CMK (cell line): ENCODE results near the gene CALD1.

Experiments
- DNase-seq: peaks from one replicate; pipeline ENCODE4 v3.0.0-alpha.2; 2010; ENCODE audit warnings: low read depth

CALD1 gene

DNA sequence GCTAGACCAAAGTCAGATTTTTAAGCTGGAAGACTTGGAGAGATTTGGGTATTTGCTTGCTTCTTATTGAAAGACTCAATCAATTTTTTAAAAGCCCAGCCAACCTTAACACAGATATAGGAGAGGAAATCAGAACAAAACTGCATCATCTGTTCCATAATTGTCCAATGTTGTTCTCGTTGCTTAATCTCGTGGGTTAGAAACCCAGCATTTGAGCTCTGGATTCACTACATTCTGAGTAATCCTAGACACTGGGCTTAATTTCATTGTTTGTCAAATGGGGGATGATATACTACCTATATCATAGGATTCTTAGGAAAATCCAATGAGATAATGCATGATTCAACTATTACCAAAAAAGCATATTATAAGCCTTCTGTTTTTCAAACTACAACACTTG lies 48.9 kb downstream of the CALD1 start:
- no peak for DNase-seq

- no peak for DNase-seq
Measured at GRCh38 chr7:134829380-134829986, 50.0 kb downstream of the CALD1 start.

- no peak for DNase-seq
Measured at GRCh38 chr7:134831862-134832261, 52.4 kb downstream of the CALD1 start.

GRCh38 chr7:134832367-134832766 lies 52.9 kb downstream of the CALD1 start:
- no peak for DNase-seq

- no peak for DNase-seq
Measured at GRCh38 chr7:134834689-134835462, 55.4 kb downstream of the CALD1 start.

- DNase-seq, result no peak
Measured at GRCh38 chr7:134835463-134835823, 56.0 kb downstream of the CALD1 start.

DNA sequence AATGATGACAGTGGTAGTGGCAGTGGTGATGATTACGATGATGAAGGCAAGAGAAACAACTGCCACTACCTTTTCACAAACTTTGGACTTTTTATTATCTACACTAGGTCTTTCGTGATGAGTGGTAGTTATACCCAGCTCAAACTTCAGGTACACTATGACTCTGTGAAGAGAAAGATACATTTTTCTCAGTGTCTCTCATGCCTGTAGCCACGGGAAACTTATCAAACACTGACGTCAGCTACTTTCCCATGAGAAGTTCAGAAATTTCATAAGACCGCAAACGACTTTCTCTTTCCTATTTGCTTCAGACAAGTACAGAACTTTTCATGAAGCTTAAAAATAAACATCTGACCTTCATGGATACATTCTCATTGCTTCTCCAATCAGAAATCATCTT lies 57.0 kb downstream of the CALD1 start:
- no peak for DNase-seq

DNA sequence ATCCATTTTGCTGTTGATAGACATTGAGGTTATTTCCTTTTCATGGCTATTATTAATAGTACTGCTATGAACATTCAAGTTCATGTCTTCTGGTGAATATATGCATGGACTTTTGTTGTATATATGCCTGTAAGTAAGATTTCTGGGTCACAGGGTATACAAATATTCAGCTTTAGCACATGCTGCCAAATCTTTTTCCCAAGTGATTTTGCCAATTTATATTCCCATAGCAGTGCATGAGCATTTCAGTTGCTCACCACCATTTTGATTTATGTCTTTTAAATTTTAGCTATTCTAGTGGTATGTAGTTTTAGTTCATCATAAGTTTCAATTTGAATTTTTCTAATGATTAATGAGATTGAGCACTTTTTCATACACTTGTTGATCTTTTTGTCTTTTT lies 59.9 kb downstream of the CALD1 start:
- DNase-seq, result no peak

DNA sequence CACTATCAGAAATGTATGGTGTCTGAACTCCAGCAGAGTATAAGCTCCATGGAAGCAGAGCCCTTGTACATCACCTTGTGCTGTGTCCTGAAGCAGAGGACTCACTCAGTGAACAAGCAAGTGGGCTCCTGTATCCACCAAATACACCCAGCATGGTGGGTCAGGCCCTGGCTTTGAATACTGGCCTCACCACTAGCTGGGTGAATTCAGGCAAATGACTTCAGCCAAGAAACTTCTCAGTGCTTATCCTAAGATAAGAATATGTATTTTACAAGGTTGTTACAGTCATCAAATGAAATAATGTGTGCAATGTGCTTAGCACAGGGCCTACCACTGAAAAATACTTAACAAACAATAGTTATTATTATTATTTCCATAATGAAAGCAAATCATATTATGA lies 62.6 kb downstream of the CALD1 start:
- no peak for DNase-seq

DNA sequence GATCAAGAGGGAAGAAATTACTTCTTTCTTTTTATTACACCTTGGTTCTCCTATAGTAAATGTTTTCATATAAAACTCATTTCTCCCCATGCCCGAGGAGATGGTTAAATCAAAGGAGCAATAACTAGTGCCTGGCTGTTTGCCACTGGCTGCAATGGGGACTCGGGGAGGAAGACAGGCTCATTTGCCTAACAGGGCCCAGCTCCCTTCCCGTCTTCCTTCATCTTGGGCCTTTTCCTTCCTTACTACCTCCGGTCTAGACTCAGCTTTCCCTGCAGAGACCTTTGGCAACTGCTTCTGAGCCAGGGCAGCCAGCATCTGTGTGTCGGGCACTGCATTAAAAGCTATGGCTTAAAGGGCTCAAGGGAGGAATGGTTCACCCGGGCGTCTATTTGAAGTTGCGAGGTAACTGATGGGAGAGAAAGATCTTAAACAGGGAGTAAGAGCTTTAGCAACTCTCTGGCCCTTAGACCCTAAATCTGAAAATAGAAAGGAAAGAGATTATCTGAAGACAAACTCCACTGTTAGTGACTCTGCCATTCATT lies 63.5 kb downstream of the CALD1 start:
- DNase-seq, result no peak

DNA sequence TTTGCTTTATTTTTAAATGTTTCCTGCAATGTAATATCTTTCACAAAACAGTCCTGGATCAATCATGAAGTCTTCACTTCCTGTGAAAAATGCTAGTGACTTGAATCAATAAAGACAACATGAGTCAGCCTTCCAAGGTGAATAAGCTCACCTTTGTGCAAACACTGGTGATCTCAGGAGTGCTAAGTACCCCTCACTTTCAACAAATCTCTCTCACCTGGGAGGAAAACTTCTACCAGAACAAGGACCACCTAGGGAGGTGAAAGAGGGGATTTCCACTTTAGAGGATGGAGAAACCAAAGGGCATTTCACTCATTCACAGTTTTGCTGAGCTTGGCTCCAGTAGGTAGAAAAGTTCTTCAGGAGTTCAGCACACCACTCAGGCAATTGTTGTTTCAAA lies 64.8 kb downstream of the CALD1 start:
- no peak for DNase-seq

DNA sequence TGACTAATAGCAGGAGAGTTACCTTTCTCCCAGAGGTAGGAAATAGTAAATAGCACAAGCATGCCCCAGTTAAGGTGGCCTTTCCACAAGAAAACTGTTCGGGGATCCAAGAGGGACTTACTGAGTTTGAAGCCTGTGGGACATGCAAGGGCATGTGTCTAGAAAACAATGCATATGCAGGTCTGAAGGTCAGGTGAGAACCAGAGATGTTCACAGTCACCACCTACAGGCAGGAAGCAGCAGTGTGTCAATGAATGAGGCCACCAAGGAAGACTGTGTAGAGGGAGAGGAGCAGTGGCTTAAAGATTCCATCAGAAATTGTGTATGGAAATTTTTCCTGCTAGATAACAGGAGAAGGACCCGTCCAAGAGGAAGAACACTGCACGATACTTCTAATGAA lies 66.0 kb downstream of the CALD1 start:
- DNase-seq, result no peak

DNA sequence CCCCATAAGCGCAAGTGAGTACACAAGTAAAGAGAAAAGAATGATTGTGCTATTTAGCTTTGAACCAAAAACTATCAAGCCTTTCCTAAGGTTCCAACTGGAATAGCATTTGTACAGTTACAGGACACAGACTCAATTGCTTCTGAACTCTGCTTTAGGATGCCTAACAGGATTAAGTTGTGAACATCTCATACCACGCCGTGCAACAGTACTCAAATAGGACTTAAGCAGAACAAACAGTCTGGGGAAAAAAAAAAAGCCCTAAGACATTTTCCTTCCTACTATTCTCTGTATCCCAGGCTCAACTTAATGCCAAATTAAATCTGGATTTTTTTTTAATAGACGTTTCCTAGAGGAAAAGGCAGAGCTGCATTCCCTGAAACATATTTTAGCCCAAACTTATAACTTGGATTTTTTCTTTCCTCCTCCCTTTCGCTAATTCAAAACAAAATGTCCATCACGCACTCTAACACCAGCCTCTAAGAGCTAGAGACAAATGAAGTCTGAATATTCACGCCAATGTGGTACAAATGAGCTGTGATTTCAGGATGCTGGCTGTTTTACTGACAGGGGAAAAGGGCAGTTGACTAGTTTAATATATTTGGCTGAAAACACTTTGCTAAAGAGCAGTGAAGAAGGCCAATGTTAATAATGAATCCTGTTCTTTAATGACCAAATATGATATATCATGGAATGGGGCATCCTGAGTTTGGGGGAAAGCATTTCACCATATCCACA lies 68.6 kb downstream of the CALD1 start:
- DNase-seq, result no peak

GRCh38 chr7:134850066-134850465 lies 70.6 kb downstream of the CALD1 start:
- DNase-seq, result no peak

DNA sequence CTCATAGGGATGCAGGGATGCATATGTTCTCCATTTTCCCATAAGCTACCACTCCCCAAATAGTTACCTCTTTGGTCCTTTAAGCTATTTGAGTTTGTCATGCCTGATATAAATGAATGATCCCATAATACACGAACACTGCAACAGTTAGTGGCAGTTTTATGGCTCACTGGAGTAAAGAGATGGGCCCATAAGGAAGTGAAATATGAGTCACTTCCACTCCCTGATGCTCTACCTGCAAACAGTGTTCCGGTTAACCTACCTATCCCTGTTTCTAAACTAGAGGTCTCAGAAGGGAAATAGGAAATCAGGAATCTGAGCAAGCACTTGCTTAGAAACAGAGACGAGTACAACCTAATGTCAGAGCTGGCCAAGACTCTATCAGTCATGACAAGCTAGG lies 71.7 kb downstream of the CALD1 start:
- DNase-seq, result no peak

DNA sequence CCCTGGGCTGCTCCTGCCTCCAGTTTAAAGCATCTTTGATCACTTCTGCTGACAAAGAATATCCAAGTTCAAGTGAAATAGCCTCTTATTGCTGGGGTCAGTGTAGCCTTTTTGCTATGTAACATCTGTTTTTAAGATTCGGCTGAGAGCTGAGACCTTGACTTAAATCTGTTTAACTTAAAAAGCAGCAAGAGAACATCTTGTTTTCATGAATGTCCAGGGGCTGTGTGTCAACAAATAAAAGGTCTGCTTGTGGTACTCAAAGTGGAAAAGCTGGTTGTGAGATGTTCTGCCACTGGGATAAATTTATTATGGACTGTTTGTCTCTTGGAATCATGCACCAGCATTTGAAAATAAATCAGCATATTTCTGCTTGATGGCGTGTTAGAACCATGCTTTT lies 73.2 kb downstream of the CALD1 start:
- DNase-seq, result no peak

DNA sequence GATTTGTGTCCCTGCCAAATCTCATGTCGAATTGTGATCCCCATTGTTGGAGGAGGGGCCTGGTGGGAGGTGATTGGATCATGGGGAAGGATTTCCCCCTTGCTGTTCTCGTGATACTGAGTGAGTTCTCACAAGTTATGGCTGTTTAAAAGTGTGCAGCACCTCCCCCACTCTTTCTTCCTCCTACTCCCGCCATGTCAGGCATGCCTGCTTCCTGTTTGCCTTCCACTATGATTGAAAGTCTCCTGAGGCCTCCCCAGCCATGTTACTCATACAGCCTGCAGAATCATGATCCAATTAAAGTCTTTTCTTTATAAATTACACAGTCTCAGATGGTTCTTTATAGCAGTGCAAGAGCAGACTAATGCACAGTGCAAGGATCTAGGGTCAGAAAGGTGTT lies 75.4 kb downstream of the CALD1 start:
- no peak for DNase-seq

DNA sequence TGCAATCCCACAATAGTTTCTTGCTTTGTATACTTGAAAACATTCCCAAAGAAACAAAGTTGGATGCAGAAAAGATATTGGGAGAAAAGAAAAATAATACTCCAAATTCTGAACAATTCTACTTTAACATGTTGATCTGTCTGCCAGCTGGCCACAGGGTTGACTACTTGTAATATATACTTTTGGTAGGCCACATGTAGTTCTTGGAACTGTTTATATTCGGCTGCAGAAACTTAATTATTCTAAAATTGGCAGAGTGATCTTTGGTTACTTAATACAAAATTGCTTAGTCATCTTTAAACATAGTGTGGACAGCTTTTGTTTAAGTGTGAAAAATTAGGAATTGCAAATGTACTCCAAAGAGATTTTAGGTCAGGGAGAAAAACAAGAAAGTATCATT lies 76.0 kb downstream of the CALD1 start:
- DNase-seq, result no peak

- DNase-seq, result no peak
Measured at GRCh38 chr7:134856091-134856490, 76.7 kb downstream of the CALD1 start.

DNA sequence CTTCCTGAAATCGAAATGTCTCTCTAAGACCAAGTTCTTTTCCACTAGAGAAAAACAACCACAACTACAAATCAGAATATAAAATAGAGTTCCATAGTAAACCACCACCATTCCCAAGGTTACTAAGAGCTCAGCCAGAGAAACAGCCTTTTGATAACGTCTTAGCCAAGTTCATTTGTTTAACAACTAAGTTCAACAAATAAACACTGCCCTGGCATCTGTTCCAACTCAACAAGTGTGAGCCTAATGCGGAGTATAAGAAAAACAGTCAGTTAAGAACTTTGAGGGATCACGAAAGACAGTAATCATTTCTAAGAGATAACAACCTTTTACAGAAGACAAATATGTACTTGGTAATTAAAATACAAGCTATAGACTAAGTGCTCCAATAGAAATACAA lies 77.3 kb downstream of the CALD1 start:
- no peak for DNase-seq

- DNase-seq, result no peak
Measured at GRCh38 chr7:134857958-134858357, 78.5 kb downstream of the CALD1 start.

- DNase-seq, result no peak
Measured at GRCh38 chr7:134859783-134860182, 80.3 kb downstream of the CALD1 start.
